GM21737 (cell line): Measurements from ENCODE around the gene SHTN1.

Experiments used
- ATAC-seq: cut with Tn5 transposase; IDR thresholded peaks from one replicate; pipeline ENCODE4 v1.9.1; 2021; ENCODE audit warnings: mild to moderate bottlenecking, moderate library complexity; ENCODE audit not compliant: unreplicated experiment

The SHTN1 gene, protein sequence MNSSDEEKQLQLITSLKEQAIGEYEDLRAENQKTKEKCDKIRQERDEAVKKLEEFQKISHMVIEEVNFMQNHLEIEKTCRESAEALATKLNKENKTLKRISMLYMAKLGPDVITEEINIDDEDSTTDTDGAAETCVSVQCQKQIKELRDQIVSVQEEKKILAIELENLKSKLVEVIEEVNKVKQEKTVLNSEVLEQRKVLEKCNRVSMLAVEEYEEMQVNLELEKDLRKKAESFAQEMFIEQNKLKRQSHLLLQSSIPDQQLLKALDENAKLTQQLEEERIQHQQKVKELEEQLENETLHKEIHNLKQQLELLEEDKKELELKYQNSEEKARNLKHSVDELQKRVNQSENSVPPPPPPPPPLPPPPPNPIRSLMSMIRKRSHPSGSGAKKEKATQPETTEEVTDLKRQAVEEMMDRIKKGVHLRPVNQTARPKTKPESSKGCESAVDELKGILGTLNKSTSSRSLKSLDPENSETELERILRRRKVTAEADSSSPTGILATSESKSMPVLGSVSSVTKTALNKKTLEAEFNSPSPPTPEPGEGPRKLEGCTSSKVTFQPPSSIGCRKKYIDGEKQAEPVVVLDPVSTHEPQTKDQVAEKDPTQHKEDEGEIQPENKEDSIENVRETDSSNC

DNA sequence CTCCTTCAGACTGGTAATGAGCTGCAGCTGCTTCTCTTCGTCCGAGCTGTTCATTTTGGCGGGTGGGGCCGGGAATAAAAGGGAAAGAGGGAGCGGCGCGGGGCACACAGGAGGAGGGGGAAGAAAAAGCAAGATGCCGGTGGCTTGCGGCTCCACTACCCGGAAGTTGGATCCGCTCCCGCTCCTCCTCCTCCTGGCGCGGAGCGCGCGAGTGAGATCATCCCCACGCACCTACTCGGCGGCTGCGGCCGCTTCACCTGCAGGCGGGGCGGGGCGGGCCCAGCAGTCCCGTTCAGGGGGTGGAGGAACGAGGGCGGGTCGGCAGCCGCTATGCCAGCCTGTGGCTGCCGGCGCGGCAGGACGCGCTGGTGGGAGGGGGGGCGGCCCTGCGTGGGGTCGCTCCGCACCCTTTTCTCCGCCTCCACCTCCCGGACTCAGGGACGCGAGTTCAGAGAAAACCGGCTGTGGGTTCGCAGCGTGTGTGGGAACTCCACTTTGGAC is at the start of gene SHTN1:
TSS of gene SHTN1 (minus strand) at position 162 of the 501 bp plus-strand sequence. CDS start at position 54, 108 bp downstream.
- peak; percentile 34 for ATAC-seq

DNA sequence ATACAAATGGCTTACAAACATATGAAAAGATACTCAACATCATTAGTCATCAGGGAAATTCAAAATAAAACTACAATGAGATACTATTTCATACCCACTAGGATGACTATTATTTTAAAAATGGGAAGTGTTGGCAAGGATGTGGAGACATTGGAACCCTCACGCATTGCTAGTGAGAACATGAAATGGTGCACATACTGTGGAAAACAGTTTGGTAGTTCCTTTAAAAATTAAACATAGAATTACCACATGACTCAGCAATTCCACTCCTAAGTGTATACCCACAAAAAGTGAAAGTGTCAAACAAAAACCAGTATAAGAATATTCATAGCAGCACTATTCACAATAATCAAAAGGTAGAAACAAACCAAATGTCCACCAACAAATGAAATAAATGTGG is 48.5 kb upstream of the SHTN1 start:
- ATAC-seq = no peak

DNA sequence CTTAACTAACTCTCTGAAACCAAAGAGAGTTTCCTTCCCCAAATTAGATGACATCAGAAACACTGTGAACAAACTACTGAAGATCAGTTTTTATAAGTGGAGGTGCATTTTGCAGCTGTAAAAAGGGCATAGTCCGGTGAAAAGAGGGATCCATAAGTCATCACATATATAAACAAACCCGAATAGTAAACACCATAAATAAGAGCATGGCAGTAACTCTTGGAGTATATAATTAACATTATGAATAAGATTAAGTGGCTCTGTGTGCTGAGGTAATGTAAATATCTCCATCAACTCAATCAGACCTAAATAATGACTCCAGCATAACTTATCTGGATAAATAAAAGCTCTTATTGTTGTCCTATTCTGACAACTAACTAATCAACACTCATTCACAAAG is 43.0 kb upstream of the SHTN1 start:
- no peak for ATAC-seq

GRCh38 chr10:117016266-117016665 is 11.3 kb upstream of the SHTN1 start:
- ATAC-seq = no peak

- ATAC-seq = no peak
These were observed 9.8 kb upstream of the SHTN1 start for GRCh38 chr10:117014835-117015234.

- ATAC-seq = no peak
These were observed 2.1 kb upstream of the SHTN1 start for GRCh38 chr10:117007080-117007479.

DNA sequence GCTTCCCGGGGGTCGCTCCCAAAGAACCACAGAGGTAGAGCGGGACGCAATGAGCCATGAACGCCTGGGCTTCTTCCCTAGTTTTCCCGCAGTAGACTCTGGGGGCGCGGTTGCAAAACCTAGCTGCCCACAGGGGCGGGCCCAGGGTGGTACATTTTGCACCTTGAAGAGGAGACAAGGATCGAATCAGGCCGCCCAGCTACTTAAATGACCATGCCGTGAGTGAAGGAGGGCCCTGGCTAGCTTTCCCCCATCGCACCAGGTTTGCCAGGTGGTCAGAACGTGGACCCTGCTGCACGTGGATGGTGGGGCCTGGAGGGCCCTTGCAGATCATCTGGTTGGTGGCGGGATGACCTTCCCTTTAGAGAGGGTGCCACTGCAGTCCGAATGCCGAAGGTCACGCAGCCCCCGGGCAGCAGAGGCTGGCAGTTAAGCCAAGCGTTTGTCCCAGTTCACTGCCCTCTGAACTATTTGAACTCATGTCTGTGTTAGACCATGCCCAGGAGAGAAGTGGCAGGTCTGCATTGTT is 604 bp upstream of the SHTN1 start:
- no peak for ATAC-seq

GRCh38 chr10:117004227-117005025 is 561 bp downstream of the SHTN1 start:
- ATAC-seq = peak; percentile 38

DNA sequence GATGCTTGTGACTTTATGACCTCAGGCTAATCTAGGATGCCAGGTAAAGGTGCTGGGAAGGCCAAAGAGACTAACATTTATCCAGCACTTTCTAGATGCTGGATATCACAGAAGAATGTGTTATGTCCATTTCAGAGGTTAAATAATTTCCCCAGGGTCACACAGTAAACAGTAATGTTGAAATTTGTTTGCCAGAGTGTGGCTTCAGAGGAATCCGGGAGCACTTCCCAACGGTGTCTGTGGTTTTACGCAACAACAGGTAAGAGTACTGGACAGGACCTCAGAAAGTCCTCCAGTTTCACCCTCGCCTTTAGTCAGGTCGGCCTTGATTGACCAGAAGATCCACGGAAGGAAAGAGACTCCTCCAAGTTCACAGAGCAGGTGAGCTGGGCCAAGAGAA is 1.7 kb downstream of the SHTN1 start:
- no peak for ATAC-seq

DNA sequence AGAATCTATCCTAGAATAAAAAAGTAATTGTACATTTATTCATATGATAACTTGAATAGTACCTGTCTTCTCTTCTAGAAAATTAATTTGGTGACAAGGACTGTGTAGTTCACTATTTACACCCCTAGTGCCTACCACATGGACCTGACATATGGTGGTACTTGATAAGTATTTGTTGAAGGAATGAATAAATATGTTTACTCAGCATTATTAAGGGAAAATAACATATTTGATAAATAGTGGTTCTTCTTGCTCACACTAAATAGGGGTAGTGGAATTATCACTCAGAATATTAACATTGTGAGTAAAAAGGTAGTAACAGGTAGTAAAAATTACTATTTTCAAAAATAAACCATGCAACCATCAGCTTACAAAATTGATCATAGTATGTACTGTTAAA is 2.8 kb downstream of the SHTN1 start:
- no peak for ATAC-seq

DNA sequence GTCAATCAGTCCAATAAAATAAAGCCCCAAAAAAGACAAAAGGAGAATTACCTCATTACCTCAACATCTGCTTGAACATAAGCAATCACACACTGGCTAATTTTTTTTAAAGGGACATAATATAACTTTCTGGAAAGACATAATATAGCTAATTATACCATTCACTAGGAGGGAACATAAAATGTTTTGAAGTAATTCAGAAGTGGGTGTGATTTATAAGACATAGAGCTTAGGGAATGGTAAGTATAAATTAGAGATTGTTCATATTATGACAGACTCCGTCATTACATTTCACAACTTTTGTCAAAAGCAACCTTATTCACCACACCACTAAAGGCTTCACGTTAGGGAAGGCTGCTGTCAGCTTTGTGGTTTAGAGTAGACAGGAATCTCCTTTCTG is 3.8 kb downstream of the SHTN1 start:
- no peak for ATAC-seq

DNA sequence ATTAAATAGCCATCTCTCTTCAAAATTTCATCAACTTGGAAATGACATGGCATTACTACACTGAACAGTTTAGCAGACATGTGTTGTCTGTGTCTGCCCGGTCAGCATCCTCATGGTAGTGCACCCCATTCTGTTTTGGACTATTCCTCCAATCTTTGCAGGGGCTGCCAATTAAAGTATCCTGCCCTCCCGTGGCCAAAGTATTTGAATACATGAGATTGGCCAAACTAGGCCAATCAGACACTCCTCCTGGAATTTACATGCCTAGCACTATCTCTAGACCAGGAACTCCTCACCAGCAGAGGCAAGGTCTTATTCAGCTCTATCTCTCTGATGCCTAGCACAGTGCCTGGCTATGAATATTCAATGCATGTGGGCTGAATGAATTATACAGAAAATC is 4.4 kb downstream of the SHTN1 start:
- ATAC-seq = no peak

DNA sequence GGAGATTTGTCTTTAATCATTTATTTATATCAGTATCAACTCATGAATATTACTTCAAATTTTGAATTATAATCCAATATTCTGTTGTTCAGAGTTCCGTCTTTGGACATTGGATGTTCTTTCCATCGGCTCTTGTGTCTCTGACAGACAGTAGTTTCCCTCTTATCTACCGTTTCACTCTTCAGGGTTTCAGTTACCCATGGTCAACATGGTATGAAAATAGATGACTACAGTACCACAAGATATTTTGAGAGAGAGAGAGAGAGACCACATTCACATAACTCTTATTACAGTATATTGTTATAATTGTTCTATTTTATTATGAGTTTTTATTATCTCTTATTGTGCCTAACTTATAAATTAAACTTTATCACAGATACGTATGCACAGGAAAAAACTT is 6.8 kb downstream of the SHTN1 start:
- ATAC-seq = no peak

DNA sequence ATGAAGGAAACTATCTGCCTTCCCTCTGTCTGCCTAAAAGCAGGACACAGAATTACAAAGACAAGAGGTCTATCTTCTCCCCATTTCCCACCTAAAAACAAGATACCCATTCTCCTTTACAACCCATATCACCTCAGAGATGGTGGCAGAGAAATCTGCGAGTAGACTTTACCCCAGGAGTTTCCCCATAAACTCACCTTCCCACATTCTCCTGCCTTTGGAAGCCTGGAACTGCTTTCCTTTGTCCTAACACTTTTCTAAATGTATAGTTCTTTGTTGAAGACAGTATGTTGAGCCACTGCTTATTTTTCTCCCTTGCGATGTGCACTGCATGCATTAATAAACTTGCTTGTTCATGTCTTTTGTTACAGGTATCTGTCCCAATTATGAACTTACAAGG is 8.0 kb downstream of the SHTN1 start:
- ATAC-seq = no peak

DNA sequence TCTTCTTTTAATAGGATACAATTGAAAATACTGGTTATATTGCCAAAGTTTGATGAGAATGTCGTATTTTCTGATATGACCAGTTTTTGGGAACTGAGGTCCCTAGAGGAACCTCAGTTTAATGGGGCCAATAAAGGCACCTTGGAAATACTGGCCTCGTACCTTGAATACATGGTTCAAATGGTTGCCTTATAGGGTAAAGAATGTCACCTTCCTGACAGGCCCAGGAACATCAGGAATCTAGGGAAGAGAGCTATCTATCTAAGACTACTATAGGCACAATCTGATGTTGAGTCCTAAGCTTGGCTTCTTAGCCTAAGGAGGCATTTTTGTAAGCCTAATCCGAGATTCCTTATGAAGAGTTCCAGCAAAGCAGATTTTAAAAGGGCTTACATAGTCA is 9.3 kb downstream of the SHTN1 start:
- ATAC-seq = no peak

GRCh38 chr10:116994113-116994890 is 10.7 kb downstream of the SHTN1 start:
- ATAC-seq = no peak

DNA sequence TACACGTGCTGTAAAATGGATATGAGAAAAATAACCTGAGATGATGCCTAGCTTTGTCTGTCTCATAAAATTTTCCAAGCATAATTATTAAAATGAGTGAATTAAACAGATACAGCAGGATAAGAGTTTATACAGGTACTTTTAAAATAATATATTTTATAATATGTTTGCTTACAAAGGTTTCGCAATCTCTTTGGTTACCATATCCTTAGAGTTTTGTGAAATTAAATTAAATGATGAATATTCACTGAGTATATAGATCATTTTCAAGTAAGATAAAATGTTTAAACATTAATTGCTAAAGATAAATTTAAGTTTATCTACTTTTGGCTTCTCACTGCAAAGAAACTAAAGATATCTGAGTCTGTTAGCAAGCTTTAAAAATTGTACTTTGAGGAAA is 11.4 kb downstream of the SHTN1 start:
- no peak for ATAC-seq

- ATAC-seq = no peak
These were observed 12.8 kb downstream of the SHTN1 start for GRCh38 chr10:116992183-116992582.

DNA sequence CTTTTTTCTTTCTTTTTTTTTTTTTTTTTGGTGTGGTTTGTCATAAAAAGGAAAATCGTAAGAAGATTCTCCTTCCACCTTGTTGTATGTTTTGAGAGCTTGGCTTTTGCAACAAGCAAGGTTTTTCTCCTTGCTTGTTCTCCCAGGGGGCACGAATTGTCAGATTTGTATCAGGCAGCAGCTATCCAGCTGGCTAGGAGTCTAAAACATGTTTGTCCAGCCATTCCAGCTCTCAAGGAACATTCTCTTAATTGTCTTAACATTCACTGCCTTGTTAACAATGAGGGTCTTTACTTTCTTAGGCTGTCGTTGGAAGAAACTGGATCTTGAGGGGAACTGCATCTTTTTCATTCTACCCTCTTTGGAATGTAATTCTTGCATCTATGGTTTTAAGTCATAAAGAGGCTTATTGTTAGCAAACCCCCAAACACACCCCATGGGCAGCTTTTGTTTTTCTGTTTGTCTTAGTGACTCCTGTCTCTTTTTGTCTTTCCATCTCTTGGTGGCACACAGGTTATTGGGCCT is 14.6 kb downstream of the SHTN1 start:
- ATAC-seq = no peak

DNA sequence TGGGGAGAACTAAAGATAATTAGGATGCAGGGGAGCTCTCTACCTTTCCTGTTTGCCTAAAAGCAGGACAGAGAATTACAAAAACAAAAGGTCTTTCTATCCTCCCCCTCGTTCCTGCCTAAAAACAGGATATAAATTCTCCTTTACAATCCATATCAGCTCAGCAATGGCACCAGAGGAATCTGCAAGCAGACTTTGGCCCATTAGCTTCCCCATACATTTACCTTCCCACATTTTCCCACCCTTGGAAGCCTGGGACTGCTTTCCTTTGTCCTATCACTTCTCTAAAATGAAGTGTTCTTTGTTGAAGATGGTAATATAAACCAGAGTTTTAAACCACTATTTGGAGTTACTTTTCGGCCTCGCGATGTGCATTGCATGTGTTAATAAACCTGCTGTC is 15.5 kb downstream of the SHTN1 start:
- no peak for ATAC-seq
